Endothelial cell of umbilical vein (primary cell): ENCODE results near the gene C10orf143.

Experiments
- CTCF ChIP-seq, 2 donors: IDR thresholded peaks; 1 replicate in 1 of 2; 2 replicates in 1 of 2; pipeline ENCODE4 v1.5.1; 2011; ENCODE audit warnings: low read length in 2 of 2, mild to moderate bottlenecking in 2 of 2, moderate library complexity in 2 of 2, control low read depth in 1 of 2, inconsistent platforms in 1 of 2, low read depth in 1 of 2; ENCODE audit not compliant: insufficient read depth in 1 of 2; ENCODE audit errors: extremely low read depth in 1 of 2
- EZH2 ChIP-seq: IDR thresholded peaks from 2 replicates; pipeline ENCODE4 v1.6.1; 2012; ENCODE audit warnings: borderline replicate concordance, low read depth, mild to moderate bottlenecking, moderate library complexity, low read length, inconsistent platforms; ENCODE audit not compliant: severe bottlenecking
- FOS ChIP-seq: IDR thresholded peaks from 2 replicates; pipeline ENCODE4 v1.6.1; 2011; ENCODE audit warnings: mild to moderate bottlenecking, low read length, moderate library complexity, borderline replicate concordance; ENCODE audit not compliant: insufficient read depth
- GATA2 ChIP-seq: IDR thresholded peaks from 2 replicates; pipeline ENCODE4 v1.7.0; 2011; ENCODE audit warnings: low read depth, mild to moderate bottlenecking, moderate library complexity, mixed read lengths, low read length; ENCODE audit not compliant: insufficient read length, insufficient read depth
- JUN ChIP-seq: IDR thresholded peaks from 2 replicates; pipeline ENCODE4 v1.6.1; 2011; ENCODE audit warnings: borderline replicate concordance, low read depth; ENCODE audit not compliant: insufficient read length, insufficient read depth
- MAX ChIP-seq: IDR thresholded peaks from 2 replicates; pipeline ENCODE4 v1.6.1; 2011; ENCODE audit not compliant: insufficient read depth, insufficient read length
- MYC ChIP-seq: IDR thresholded peaks from one replicate; pipeline ENCODE4 v1.6.1; 2011; ENCODE audit warnings: mild to moderate bottlenecking, low read depth, low read length
- POLR2A ChIP-seq: IDR thresholded peaks from 2 replicates; pipeline ENCODE4 v1.6.1; 2012; ENCODE audit warnings: low read depth, mild to moderate bottlenecking, control low read depth, low read length
- POLR2AphosphoS5 ChIP-seq: IDR thresholded peaks from 2 replicates; pipeline ENCODE4 v1.6.1; 2012; ENCODE audit warnings: low read depth, mild to moderate bottlenecking, control low read depth, low read length, moderate library complexity; ENCODE audit not compliant: insufficient read depth

- TF ChIP-seq CTCF (IDR thresholded peaks at IDR 0.05; ENCODE audit: extremely low read depth in 1 of 2, insufficient read depth in 1 of 2, low read depth in 1 of 2, low read length in 2 of 2) (no peak), POLR2A (no peak), POLR2AphosphoS5 (no peak), JUN (no peak), GATA2 (no peak), EZH2 (no peak), MAX (no peak), MYC (no peak), FOS (no peak)
These were observed 33.9 kb downstream of the C10orf143 start for GRCh38 chr10:130076681-130077080.
